Ovary (tissue), 3 donors: ENCODE measurements around the gene MAD1L1.

Experiments used
- CTCF ChIP-seq, 3 donors: fragments of 450-650 bp in 2 of 3; fragments of 200-600 bp in 1 of 3; IDR thresholded peaks; one replicate each; pipeline versions ENCODE4 v1.5.1 to v1.8.0; 2016 to 2022; ENCODE audit warnings: antibody characterized with exemption in 3 of 3, mild to moderate bottlenecking in 1 of 3
- EP300 ChIP-seq: sonication (generic); formaldehyde crosslinking; IDR thresholded peaks from one replicate; pipeline ENCODE4 v1.6.1; 2017; ENCODE audit warnings: antibody characterized with exemption
- donor health status: DM: no; HTN: no; CAD: no.

DNA sequence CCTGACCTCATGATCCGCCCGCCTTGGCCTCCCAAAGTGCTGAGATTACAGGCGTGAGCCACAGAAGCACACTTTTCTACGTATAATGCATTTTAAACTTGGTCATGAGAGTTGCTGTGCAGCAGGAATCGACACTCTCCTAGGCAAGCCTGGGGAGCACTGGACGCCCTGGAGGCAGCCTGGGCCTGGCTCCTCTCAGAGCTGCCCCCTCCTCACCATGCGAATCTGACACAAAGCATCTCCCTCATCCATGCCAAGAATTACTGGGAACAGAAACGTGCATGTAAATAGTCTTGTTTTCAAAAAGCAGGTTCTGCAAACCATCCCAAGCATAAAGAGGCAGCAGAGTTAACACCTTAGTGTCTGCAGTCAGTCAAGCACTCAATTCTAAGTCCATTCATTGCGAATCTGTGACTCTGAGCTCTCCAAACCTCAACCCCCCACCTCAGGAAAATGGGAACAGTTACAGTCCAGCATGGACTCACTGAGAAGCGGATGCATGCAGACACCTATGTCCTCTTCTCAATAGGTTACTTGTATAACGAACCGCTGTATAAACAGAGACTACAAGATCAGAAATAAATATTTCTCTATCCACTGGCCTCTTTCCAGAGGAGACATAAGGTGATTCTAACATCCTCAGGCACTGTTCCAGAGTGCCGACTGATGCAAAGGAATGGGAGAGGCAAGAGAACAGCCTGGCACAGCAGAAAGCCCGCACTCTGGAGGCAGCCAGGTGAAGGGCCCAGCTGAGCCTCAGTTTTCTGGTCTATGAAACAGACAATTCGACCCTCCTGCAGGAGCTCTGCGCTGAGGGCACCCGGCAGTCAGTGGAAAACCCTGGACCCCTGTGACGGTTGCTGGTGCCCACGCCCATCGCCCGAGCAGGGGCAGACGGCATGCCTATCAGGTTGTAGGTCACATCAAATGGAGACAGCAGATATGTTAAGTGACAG, 68.9 kb downstream of the MAD1L1 start:
- no peak for TF ChIP-seq CTCF (IDR thresholded peaks at IDR 0.05)
- TF ChIP-seq EP300, result no peak
